ENCODE results near the gene STAG3.

The STAG3 gene

GRCh38 chr7:100154651-100155491 is 22.8 kb upstream of the STAG3 start:
- no peak for TF ChIP-seq CTCF (IDR thresholded peaks at IDR 0.05; ENCODE audit: low read depth, low read length)
- Histone ChIP-seq H3K36me3 (peaks cover 26% of the 10 kb centered on the region), H3K4me3 (ENCODE audit: low read depth, low read length) (no peak overlapping the region), H3K9me3 (no peaks in the 10 kb centered on the region), H3K4me1 (peaks cover 20% of the 10 kb centered on the region), H3K27me3 (no peaks in the 10 kb centered on the region)
- DNase-seq: peak; percentile 55

GRCh38 chr7:100155553-100156317 is 22.0 kb upstream of the STAG3 start:
- TF ChIP-seq CTCF (IDR thresholded peaks at IDR 0.05; ENCODE audit: low read depth, low read length): no peak
- peaks cover 26% of the 10 kb centered on the region for H3K36me3 ChIP-seq
- H3K4me1 ChIP-seq: peaks cover 20% of the 10 kb centered on the region
- DNase-seq: no peak
- no peak overlapping the region for H3K4me3 ChIP-seq (ENCODE audit: low read depth, low read length)
- H3K9me3 ChIP-seq: no peaks in the 10 kb centered on the region
- H3K27me3 ChIP-seq: no peaks in the 10 kb centered on the region

DNA sequence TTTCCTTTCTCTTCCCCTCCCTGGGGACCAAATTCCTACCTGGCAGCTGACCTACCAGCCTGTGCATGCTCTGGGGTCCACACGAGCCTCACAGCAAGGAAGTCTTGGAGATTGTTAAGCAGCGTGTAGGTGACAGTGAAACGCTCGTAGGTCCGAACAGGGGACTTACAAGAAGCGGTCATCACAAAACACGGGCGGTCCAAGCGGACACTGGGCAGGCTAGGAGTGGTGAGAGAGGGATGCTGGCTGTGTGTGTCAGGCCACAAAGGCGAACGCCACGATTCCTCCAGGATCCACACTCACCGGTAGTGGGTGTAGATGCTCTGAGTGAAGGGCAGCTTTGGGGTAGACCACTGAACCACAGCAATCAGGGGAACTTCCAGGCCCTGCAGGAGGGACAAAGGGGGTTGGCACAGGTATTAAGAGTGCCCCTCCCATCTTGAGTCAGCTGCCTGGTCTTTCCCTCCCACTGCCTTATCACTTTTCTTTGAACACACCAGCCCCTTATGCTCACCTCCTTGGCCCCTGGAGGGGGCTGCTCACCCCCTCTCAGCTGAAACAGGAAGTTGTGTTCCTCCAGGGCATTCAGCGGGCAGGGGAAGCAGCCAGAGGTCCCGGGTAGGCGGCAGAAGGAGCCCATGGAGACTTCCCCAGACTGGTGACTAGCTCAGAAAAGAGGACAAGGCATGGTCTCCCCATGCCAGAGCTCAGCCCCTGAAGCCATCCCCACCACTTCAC is 21.2 kb upstream of the STAG3 start:
- Histone ChIP-seq H3K36me3 (peaks cover 26% of the 10 kb centered on the region), H3K27me3 (no peaks in the 10 kb centered on the region), H3K9me3 (no peaks in the 10 kb centered on the region), H3K4me3 (ENCODE audit: low read depth, low read length) (peak overlapping the region; percentile 79), H3K4me1 (peaks cover 20% of the 10 kb centered on the region)
- TF ChIP-seq CTCF (IDR thresholded peaks at IDR 0.05; ENCODE audit: low read depth, low read length): no peak
- no peak for DNase-seq

GRCh38 chr7:100157069-100157333 is 20.7 kb upstream of the STAG3 start:
- no peak for TF ChIP-seq CTCF (IDR thresholded peaks at IDR 0.05; ENCODE audit: low read depth, low read length)
- no peak for DNase-seq
- no peaks in the 10 kb centered on the region for H3K27me3 ChIP-seq
- H3K36me3 ChIP-seq: peaks cover 26% of the 10 kb centered on the region
- peak overlapping the region; percentile 79 for H3K4me3 ChIP-seq (ENCODE audit: low read depth, low read length)
- peaks cover 20% of the 10 kb centered on the region for H3K4me1 ChIP-seq
- no peaks in the 10 kb centered on the region for H3K9me3 ChIP-seq

DNA sequence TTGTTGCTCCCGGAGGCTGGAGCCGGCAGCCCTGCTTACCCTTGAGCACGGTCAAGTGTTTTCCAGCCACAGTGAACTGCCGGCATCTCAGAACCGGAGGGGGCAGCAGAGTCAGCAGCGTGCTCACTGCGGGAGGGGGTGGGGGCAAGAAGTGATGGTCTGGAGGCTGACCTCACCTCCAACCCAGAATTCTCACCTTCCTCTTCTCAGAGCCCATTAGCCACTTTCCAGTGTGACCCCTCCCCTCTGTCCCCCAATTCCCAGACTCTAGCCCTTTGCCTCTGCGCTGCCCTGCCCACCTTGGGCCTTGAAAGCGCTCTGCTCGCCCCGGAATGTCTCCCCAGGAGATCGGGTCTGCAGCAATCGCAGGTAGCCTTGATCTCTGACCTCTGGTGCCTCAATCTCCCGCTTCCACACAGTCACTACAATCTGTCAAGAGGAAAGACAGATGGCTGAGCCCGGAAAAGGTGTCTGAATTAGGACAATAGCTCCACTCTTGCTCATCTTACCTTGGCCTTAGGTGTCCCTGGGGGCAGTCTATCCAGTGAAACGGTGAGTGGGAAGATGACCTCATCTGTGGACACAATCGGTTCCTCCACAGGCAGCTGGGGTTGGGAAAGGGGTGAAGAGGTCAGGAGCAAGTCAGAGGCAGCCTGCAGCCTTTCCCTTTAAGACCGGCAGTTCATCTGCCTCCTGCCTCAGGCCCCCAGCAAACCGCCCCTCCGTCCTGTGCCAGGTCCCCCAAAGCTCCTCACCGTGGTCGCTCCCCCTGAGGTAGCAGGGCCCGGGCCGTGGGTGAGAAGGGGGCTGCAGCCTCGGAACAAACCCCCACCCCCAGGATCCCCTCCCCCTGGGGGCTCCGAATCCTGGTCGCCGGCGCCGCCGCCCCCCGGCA is 20.1 kb upstream of the STAG3 start:
- peaks cover 26% of the 10 kb centered on the region for H3K36me3 ChIP-seq
- peak; percentile 52 for DNase-seq
- peaks cover 18% of the 10 kb centered on the region for H3K4me1 ChIP-seq
- peak overlapping the region; percentile 79 for H3K4me3 ChIP-seq (ENCODE audit: low read depth, low read length)
- H3K9me3 ChIP-seq: no peaks in the 10 kb centered on the region
- no peaks in the 10 kb centered on the region for H3K27me3 ChIP-seq
- TF ChIP-seq CTCF (IDR thresholded peaks at IDR 0.05; ENCODE audit: low read depth, low read length): peak; percentile 28; the same call in 1 of the 2 replicates
